Kidney epithelial cell (primary cell): Measurements from ENCODE around the gene SYTL3. TPM values are rescaled to one million over a fixed set of nuclear protein-coding genes. Genes with fewer than 3 reads are reported as not detected.
A peak's percentile ranks its signal among the peaks of the same experiment; 100 is the strongest.
"Not testable (repeated sequence)": the region's sequence is repeated elsewhere in the genome, so short reads cannot be mapped to it uniquely, and the experiment has no call there.

ENCODE experiments used
- DNase-seq: peaks from one replicate; pipeline ENCODE4 v3.0.0-alpha.2; 2010; ENCODE audit warnings: low read depth
- H3K27me3 ChIP-seq: 2 replicates; pipeline ENCODE4 v1.6.0; 2011; ENCODE audit warnings: low read length; ENCODE audit not compliant: control insufficient read depth, insufficient read depth
- H3K36me3 ChIP-seq: 2 replicates; pipeline ENCODE4 v1.5.1; 2011; ENCODE audit warnings: low read length; ENCODE audit not compliant: control insufficient read depth, insufficient read depth
- H3K4me3 ChIP-seq: 2 replicates; pipeline ENCODE4 v1.5.1; 2011; ENCODE audit warnings: low read depth, mild to moderate bottlenecking, control low read depth, low read length
- total RNA-seq: library from RNA; depleted of rRNA; stranded (reverse); fragments of >200 nt; gene quantifications from 2 replicates; pipeline ENCODE4 v1.2.3, GENCODE V29; 2015
- TF ChIP-seq, protein P1 (sequence below): IDR thresholded peaks from 2 replicates; pipeline ENCODE4 v1.5.1; 2011; ENCODE audit warnings: mild to moderate bottlenecking, moderate library complexity, low read length, control low read depth, inconsistent platforms; ENCODE audit not compliant: insufficient read depth, poor library complexity, severe bottlenecking

SYTL3 gene
- total RNA-seq, 1 donor from 2014 or later = 3.6 TPM

DNA sequence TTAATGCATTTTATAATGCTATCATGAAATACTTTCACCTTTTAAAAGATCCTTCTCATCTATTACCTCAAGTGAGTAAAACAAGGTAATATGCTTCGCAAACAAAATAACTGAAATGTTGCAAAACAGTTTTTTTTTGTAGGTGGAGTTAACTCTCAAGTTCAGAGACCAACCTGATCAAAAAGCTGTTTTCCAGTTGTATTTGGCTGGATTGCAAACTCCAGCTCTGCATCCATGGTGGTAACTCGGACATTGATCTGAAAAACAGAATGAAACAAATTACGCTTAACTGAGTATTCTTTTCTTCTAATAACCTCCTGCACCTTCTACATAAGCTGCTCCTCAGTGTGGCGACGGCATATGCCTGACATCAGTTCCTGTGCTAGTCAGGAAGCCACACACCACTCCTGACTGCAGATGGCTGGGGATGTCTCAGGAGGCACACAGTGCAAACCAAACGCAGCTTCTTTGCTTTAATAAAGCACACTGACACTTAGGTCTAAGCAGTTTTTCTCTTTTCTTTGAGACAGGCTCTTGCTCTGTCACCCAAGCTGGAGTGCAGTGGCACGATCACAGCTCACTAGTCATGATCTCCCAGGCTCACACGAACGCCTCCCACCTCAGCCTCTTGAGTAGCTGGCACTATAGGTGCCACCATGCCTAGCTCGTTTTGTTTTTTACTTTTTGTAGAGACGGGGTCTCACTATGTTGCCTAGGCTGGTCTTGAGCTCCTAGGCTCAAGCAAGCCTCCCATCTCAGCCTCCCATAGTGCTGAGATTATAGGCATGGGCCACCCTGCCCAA is 139.5 kb downstream of the SYTL3 start:
- DNase-seq = no peak
- Histone ChIP-seq H3K27me3 (no peaks in the 10 kb centered on the region), H3K36me3 (no peaks in the 10 kb centered on the region), H3K4me3 (no peak overlapping the region)
- TF ChIP-seq, protein P1, sequence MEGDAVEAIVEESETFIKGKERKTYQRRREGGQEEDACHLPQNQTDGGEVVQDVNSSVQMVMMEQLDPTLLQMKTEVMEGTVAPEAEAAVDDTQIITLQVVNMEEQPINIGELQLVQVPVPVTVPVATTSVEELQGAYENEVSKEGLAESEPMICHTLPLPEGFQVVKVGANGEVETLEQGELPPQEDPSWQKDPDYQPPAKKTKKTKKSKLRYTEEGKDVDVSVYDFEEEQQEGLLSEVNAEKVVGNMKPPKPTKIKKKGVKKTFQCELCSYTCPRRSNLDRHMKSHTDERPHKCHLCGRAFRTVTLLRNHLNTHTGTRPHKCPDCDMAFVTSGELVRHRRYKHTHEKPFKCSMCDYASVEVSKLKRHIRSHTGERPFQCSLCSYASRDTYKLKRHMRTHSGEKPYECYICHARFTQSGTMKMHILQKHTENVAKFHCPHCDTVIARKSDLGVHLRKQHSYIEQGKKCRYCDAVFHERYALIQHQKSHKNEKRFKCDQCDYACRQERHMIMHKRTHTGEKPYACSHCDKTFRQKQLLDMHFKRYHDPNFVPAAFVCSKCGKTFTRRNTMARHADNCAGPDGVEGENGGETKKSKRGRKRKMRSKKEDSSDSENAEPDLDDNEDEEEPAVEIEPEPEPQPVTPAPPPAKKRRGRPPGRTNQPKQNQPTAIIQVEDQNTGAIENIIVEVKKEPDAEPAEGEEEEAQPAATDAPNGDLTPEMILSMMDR = no peak

DNA sequence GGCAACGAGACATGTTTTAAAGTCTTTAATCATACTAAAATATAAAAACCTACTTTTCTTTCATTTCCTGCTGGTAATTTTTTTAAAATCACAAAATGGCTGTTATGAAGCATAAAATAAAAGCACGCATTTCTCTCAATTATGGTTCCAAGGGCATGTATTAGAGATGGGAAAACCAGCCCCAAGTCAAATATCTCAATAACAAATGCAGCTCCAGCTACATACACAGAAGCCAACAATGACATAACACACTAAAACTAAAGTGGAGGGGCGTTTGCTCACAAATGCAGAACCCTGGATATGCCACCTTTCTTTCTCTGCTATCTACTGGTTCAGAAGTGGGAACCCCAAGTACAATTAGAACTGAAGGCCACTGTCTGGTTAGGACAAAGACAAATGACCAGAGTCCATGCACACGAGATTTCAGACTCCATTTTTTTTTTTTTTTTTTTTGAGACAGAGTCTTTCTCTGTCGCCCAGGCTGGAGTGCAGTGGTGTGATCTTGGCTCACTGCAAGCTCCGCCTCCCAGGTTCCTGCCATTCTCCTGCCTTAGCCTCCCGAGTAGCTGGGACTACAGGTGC is 141.5 kb downstream of the SYTL3 start:
- TF ChIP-seq, protein P1 = no peak
- H3K27me3 ChIP-seq = no peaks in the 10 kb centered on the region
- no peak overlapping the region for H3K4me3 ChIP-seq
- no peaks in the 10 kb centered on the region for H3K36me3 ChIP-seq
- no peak for DNase-seq

DNA sequence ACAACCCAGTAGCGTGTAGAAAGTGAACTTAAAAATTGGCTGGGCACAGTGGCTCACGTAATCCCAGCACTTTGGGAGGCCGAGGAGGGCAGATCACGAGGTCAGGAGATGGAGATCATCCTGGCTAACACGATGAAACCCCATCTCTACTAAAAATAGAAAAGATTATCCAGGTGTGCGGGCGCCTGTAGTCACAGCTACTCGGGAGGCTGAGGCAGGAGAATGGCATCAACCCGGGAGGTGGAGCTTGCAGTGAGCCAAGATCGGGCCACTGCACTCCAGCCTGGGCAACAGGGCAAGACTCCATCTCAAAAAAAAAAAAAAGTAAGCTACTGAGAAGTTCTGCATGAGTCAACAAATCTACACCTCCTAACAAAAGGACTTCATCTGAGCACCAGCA is 142.7 kb downstream of the SYTL3 start:
- H3K36me3 ChIP-seq, H3K4me3 ChIP-seq, H3K27me3 ChIP-seq, DNase-seq: not testable (repeated sequence)

DNA sequence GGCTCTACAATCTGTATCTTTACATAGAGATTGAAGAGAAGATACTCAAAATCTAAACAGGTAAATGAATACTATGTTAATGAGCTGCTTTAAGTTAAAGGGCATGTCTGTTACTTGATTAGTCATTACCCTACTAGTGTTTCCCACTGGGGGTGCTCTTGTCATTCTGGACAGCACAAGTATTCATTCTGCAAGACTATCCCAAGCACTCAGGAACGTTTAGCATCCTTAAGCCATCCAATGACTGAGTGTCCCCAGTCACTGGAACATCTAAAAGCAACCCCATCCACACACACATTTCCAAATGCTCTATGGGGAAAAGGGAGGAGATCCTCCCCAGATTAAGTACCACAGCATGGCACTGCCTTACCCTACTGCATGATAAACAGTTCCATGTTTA is 143.6 kb downstream of the SYTL3 start:
- no peaks in the 10 kb centered on the region for H3K36me3 ChIP-seq
- no peak overlapping the region for H3K4me3 ChIP-seq
- TF ChIP-seq, protein P1 = peak; percentile 50
- H3K27me3 ChIP-seq = no peaks in the 10 kb centered on the region
- no peak for DNase-seq

DNA sequence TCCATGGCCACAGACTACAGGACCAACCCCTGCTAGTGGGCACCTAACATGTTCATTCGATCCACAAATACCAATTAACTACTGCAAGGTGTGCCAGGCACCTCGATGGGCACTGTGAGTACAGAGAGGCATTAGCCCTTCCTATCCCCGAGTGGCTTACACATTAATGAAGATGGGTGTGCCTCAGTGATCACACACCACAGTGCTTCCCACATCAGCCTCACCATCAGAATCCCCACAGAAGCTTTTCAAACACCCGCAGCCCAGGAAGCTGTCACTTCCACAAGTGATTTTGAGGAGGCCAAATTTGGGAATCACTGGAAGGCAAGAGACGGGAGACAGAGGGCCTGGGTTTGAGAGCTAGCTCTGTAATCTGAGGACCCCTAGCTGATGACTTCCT is 145.7 kb downstream of the SYTL3 start:
- H3K4me3 ChIP-seq = no peak overlapping the region
- H3K36me3 ChIP-seq = no peaks in the 10 kb centered on the region
- TF ChIP-seq, protein P1 = no peak
- no peaks in the 10 kb centered on the region for H3K27me3 ChIP-seq
- DNase-seq = no peak

DNA sequence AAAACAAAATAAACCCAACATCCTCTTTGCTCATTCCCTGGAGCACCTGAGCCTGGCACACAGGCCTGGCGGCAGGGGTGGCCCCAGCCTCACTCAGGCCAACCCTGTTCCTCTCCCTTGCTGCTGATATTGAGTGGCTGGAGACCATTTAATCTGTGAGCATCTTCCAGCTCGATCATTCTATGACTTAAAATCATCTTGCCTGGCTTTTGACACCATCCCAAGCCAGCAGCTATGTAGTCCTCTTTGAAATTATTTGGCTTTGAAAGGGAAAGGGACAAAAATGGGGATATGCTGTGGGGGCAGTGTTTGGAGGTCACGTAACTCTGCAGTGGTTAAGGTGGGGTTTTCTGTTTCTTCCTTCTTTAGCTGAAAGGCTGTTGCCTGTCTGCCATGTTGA is 146.5 kb downstream of the SYTL3 start:
- Histone ChIP-seq H3K27me3 (no peaks in the 10 kb centered on the region), H3K36me3 (no peaks in the 10 kb centered on the region), H3K4me3 (no peak overlapping the region)
- TF ChIP-seq, protein P1 = no peak
- DNase-seq = no peak
